HG02938 (cell line): ENCODE data around the gene GRK3.
"Not testable (repeated sequence)": the region's sequence is repeated elsewhere in the genome, so short reads cannot be mapped to it uniquely, and the experiment has no call there.

Source experiments
- ATAC-seq: cut with Tn5 transposase; IDR thresholded peaks from one replicate; pipeline ENCODE4 v1.9.1; 2021; ENCODE audit warnings: mild to moderate bottlenecking, moderate library complexity; ENCODE audit not compliant: unreplicated experiment

Gene GRK3

DNA sequence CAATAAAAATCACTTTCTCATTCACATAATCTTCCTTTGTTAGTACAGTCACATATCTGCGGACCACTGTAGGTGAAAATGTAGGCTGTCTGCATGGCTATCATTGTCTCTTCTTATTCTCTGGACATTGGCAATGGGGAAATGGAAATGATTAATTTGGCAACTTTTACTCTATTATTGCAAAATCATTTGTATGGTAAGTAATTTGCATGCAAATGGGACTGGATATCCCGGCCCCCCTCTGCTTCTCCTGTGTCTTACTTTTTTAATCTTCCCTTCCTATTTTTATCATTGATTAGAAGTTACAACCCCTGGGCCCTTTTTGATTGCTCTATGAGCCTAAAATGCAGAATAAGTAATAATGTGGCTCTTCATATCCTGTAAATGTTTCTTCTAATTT is 6.0 kb downstream of the GRK3 start:
- ATAC-seq, result no peak

- not testable (repeated sequence) for ATAC-seq
Observed at GRCh38 chr22:25571969-25572707, 7.7 kb downstream of the GRK3 start.

DNA sequence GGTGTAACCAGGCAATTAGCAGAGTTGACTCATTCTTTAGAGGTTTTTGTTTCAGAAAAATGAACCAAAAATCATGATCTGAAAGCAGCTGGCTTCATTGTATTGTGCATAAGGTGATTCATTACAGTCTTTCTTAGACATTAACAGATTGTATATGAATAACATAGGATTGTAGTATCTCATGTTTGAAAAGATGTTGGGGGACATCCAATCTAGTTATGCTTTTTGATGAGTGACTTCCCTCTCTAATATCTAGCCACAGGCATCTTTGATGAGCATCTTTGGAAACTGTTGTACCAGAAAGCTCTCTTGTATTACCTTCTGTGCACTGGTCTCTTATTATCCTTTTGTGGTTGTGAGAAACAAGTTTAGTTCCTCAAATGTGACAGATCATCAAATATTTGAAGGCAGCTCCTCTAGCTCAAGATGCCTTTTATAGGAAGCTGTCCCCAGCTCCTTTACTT is 8.3 kb downstream of the GRK3 start:
- ATAC-seq, result peak; percentile 68

GRCh38 chr22:25573841-25574240 is 9.4 kb downstream of the GRK3 start:
- no peak for ATAC-seq

DNA sequence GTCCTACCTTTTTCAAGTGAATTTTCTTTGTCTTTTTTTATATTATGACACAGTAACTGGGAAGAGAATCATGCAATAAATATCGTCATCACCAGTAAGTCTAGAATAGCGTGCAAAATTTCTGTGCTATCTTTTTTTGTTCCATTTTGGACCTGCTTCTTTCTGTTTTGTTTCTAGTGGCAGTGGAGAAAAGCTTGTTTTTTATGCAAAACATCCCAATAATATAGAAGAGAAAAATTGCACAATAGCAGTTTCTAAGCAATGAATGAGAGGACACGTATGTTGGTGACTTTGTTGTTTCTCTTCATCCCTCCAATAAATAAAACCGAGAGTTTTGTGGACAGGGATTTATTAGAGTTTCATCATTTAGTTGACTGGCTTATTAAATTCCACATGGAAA is 10.3 kb downstream of the GRK3 start:
- ATAC-seq, result no peak

- not testable (repeated sequence) for ATAC-seq
Observed at GRCh38 chr22:25575674-25576392, 11.4 kb downstream of the GRK3 start.

DNA sequence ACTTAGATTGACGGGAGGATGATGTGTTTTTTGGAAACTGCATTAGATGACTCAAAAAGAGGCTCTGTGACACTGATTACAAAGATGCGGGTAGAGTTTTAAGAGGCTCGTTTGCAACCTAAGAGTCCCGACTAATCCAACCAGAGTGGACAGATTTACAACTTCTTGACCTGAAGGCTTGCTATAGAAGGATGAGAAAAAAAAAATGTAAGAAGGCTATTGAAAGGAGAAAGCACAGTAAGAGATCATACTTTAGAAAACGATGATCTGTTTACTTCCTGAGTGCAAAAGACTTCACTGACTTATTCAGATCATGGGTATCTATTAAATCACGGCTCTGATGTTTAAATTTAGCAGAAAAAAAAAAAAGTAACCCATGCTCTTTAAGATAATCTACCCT is 17.0 kb downstream of the GRK3 start:
- ATAC-seq, result not testable (repeated sequence)

GRCh38 chr22:25582946-25583345 is 18.5 kb downstream of the GRK3 start:
- no peak for ATAC-seq

- not testable (repeated sequence) for ATAC-seq
Observed at GRCh38 chr22:25584993-25585392, 20.5 kb downstream of the GRK3 start.

DNA sequence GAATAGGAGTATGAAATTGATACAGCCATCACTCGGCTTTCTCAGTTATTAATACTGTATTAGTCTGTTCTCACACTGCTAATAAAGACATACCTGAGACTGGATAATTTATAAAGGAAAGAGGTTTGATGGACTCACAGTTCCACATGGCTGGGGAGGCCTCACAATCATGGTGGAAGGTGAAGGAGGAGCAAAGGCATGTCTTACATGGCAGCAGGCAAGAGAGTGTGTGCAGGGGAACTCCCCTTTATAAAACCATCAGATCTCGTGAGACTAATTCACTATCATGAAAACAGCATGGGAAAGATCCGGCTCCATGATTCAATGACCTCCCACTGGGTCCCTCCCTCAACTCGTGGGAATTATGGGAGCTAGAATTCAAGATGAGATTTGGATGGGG is 25.2 kb downstream of the GRK3 start:
- not testable (repeated sequence) for ATAC-seq

DNA sequence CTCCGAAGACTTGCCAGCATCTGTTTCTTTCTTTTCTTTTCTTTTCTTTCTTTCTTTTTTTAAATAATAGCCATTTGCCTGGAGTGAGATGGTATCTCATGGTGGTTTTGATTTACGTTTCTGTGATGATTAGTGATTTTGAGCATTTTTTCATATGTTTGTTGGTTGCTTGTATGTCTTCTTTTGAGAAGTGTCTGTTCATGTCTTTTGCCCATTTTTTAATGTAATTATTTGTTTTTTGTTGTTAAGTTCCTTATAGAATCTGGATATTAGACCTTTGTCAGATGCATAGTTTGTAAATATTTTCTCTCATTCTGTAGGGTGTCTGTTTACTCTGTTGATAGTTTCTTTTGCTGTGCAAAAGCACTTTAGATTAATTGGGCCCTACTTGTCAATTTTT is 28.8 kb downstream of the GRK3 start:
- ATAC-seq, result not testable (repeated sequence)

GRCh38 chr22:25598609-25599008 is 34.1 kb downstream of the GRK3 start:
- ATAC-seq, result no peak

DNA sequence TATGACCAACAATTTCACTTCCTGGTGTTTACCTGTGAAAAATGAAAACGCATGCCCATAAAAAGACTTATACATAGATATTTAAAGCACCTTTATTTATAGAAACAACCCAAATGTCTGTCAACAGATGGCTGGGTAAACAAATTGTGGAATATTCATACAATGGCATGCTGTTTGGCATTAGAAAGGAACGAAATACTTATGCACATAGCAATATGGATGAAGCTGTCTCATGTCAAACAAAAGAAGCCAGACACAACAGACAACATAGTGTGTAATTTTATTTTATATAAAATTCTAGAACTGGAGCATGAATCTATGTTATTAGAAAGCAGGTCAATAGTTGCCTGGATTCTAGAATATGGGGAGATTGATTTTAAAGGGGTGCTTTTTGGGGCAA is 38.0 kb downstream of the GRK3 start:
- ATAC-seq, result no peak

DNA sequence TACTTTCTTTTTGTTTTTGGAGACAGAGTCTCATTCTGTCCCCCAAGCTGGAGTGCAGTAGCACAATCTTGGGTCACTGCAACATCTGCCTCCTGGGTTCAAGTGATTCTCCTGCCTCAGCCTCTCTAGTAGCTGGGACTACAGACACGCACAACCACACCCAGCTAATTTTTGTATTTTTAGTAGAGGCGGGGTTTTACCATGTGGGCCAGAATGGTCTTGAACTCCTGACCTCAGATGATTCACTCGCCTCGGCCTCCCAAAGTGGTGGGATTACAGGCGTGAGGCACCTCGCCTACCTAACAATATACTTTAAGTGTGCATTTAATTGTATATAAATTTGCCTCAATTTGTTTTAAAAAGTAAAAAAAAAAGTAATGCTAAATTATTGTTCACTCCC is 38.4 kb downstream of the GRK3 start:
- ATAC-seq, result no peak

DNA sequence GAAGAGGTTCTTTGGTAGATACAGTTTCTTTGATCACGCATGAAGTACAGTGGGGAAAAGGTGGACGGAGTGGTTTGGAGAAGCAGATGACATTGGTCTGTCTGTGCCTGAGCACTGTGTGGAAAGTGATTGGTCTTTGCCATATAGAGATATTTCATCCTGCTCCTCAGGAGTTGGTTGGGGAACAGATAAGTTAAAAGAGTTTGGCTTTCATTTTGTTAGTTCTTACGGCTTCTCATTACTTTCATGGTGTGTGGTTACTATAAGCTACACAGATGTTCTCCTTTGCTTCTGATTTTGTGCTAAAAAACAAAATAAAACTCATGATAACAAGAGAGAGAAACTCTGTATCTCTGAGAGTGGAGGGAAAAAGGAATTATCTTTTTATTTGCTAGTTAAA is 40.7 kb downstream of the GRK3 start:
- not testable (repeated sequence) for ATAC-seq

DNA sequence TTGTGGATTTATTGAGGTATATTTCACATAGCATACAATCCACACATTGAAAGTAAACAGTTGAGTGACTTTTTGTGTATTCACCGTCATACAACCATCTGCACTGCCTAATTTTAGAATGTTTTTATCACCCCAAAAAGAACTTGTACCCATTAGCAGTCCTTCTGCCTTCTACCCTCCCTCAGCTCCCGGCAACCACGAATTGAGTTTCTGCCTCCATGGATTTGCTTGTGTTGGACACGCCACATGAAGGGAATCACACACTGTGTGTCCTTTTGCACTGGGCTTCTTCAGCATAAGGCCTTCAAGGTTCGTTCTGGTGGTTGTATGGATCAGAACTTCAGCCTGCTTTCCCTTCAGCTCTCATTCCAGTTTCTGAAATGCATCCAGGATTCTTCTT is 41.1 kb downstream of the GRK3 start:
- ATAC-seq, result not testable (repeated sequence)

DNA sequence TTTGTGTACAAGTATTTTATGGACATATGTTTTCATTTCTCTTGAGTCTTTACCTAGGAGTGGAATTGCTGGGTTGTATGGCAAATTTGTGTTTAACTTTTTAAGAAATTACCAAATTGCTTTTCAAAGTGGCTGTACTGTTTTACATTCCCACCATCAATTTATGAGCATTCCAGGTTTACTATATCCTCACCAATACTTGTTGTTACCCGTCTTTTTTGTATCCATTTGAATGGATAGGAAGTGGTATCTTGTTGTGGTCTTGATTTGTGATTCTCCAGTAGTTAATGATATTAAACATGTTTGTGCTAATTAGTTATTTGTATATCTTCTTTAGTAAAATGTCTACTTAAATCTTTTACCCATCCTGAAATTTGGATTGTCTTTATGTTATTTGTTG is 46.8 kb downstream of the GRK3 start:
- ATAC-seq, result not testable (repeated sequence)

DNA sequence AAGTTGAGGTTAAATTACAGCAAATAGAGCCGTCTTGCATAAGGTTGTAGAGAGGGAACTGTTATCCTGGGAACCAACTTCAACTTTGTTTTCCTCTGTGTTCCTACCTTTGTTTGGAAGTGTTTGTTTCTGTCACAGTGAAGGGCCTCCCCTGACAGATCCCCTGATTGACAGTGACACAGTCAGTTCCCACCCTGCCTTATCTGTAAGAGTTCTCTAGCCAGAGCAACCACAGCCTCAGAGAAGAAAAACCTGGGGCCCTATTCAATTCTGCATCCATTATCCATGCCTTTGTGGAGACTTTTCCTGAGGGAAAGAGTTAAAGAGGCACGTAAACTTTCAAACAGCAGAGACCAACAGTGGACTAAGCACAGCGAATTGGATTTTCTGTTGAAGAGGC is 48.7 kb downstream of the GRK3 start:
- ATAC-seq, result not testable (repeated sequence)

DNA sequence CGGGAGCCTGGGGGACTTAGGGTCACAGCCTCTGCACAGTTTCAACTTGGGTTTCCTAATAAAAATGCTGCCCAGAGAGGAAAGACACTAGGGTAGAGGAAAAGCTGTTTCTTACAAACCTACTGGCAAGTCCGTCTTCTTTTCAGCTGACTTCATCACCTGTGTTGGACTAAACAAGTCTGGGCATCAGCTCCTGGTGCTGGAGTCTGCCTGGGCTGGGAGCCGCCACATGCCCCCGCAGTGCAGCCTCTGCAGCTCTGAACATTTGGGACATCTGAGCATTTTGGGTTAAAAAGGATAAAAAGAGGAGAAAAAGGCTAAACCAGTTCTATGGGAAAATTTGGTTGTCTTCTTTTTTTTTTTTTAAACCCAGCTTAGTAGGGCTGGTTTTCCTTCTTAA is 49.1 kb downstream of the GRK3 start:
- not testable (repeated sequence) for ATAC-seq

DNA sequence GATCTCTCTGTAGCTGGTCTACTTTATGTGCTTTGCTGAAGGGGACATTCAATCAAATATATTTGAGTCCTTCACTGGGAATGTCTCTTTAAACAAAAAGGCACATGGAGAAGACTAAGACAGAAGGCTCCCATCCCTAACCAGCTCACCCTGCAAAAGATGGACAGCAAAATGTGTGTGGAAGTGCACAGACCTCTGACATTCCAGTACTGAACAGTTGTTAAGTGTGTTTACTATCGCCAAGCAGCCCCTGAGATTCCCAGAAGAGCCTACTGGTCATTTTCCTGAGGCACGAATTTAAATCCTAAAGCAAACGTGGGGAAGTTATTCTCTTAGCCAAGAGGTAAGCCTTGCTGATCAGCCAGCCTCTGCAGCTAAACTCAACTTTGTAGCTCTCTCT is 50.3 kb downstream of the GRK3 start:
- not testable (repeated sequence) for ATAC-seq

GRCh38 chr22:25621986-25622385 is 57.5 kb downstream of the GRK3 start:
- ATAC-seq, result no peak

DNA sequence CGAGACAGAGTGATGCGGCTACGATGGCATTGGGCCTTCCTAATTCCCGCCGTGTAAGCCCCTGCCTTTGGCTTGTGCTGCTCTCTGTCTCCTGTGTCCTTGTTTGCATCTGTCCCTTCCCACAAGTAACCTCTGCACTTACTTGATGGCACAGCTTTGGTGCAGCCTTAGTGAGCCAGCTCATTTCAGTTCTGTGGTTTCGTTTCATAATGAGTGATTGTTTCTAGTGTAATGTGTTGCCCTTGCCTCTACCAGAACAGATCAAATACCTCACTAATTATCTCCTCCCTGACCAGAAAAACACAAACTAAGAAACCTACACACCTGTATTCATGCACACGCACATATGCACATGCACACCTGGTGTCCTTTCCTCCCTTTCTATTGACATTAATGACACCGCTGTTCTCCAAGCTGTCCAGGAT is 58.8 kb downstream of the GRK3 start:
- no peak for ATAC-seq
